IMR-90 (cell line): ENCODE results near the gene MLLT3. TPM values are rescaled to one million over a fixed set of nuclear protein-coding genes. Genes with fewer than 3 reads are reported as not detected.

Source experiments
- ATAC-seq: fragments of 200-7000 bp; cut with Tn5 transposase; 2 replicates; pipeline ENCODE4 v1.9.1; 2020; ENCODE audit warnings: low read depth, mild to moderate bottlenecking, moderate library complexity
- BruUV-seq: library from RNA; stranded (reverse); fragments of 400-500 nt; replicated peaks from 2 replicates; lab custom pipeline; 2021; lab: Mats Ljungman, UMichigan
- CTCF ChIA-PET: fragments of 300-600 bp; formaldehyde crosslinking; extraction: SDS; loops from one replicate; lab custom pipeline; 2021; ENCODE audit warnings: antibody characterized with exemption; lab: Yijun Ruan, JAX
- POLR2A ChIA-PET: fragments of 300-600 bp; sonication (Branson Sonifier 250); formaldehyde crosslinking; loops from one replicate; lab custom pipeline; 2022; ENCODE audit warnings: antibody characterized with exemption; ENCODE audit not compliant: unreplicated experiment; lab: Charles Lee
- DNase-seq: peaks from one replicate; pipeline ENCODE4 v3.0.0; 2013
- H2AFZ ChIP-seq: replicated peaks from 2 replicates; pipeline ENCODE3; 2013; ENCODE audit warnings: low read length, mild to moderate bottlenecking; ENCODE audit not compliant: poor library complexity
- H2AK5ac ChIP-seq: 2 replicates; pipeline ENCODE4 v1.6.1; 2013; ENCODE audit warnings: low read depth, low read length, inconsistent platforms
- H2AK9ac ChIP-seq: replicated peaks from 2 replicates; pipeline ENCODE3; 2013; ENCODE audit warnings: mild to moderate bottlenecking, low read depth, low read length, moderate library complexity; ENCODE audit not compliant: poor library complexity
- H2BK120ac ChIP-seq: 2 replicates; pipeline ENCODE4 v1.6.1; 2013; ENCODE audit warnings: low read depth, low read length, inconsistent platforms
- H2BK15ac ChIP-seq: 3 replicates; pipeline ENCODE4 v1.6.1; 2013; ENCODE audit warnings: low read depth, low read length, inconsistent platforms
- H2BK20ac ChIP-seq: 2 replicates; pipeline ENCODE4 v1.6.1; 2013; ENCODE audit warnings: low read depth, mild to moderate bottlenecking, inconsistent platforms, low read length, moderate library complexity
- H2BK5ac ChIP-seq: 2 replicates; pipeline ENCODE4 v1.6.1; 2013; ENCODE audit warnings: mild to moderate bottlenecking, low read depth, low read length, inconsistent platforms; ENCODE audit not compliant: poor library complexity, severe bottlenecking
- H3K14ac ChIP-seq: replicated peaks from 2 replicates; pipeline ENCODE4 v1.6.1; 2013; ENCODE audit warnings: low read depth, low read length, inconsistent platforms
- H3K18ac ChIP-seq: 2 replicates; pipeline ENCODE4 v1.6.1; 2013; ENCODE audit warnings: low read depth, low read length, control low read depth
- H3K23ac ChIP-seq: 2 replicates; pipeline ENCODE4 v1.6.1; 2013; ENCODE audit warnings: low read depth, low read length, inconsistent platforms
- H3K27ac ChIP-seq: 2 replicates; pipeline ENCODE4 v1.5.1; 2013; ENCODE audit warnings: mild to moderate bottlenecking, control low read depth, low read length; ENCODE audit not compliant: insufficient read depth
- H3K27me3 ChIP-seq: 2 replicates; pipeline ENCODE4 v1.6.1; 2013; ENCODE audit warnings: low read length; ENCODE audit not compliant: control insufficient read depth, insufficient read depth
- H3K36me3 ChIP-seq: 2 replicates; pipeline ENCODE4 v1.6.1; 2013; ENCODE audit warnings: low read length, mixed read lengths; ENCODE audit not compliant: control insufficient read depth, insufficient read depth
- H3K4ac ChIP-seq: 2 replicates; pipeline ENCODE4 v1.6.1; 2013; ENCODE audit warnings: low read depth, low read length, inconsistent platforms
- H3K4me1 ChIP-seq: 2 replicates; pipeline ENCODE4 v1.6.1; 2013; ENCODE audit warnings: low read length, mixed read lengths; ENCODE audit not compliant: control insufficient read depth, insufficient read depth
- H3K4me2 ChIP-seq: 2 replicates; pipeline ENCODE4 v1.6.1; 2013; ENCODE audit warnings: low read depth, mild to moderate bottlenecking, control low read depth, low read length, moderate library complexity
- H3K4me3 ChIP-seq: 2 replicates; pipeline ENCODE4 v1.5.1; 2013; ENCODE audit warnings: low read depth, mild to moderate bottlenecking, control low read depth, low read length, moderate library complexity; ENCODE audit not compliant: insufficient read depth
- H3K56ac ChIP-seq: 2 replicates; pipeline ENCODE4 v1.6.1; 2013; ENCODE audit warnings: low read length, inconsistent platforms; ENCODE audit not compliant: insufficient read depth; ENCODE audit errors: extremely low read depth
- H3K79me1 ChIP-seq, 2 experiments: 2 replicates each; pipeline ENCODE4 v1.6.1; 2013; ENCODE audit warnings: low read length in 2 of 2, inconsistent platforms in 1 of 2, low read depth in 1 of 2
- H3K9ac ChIP-seq: 2 replicates; pipeline ENCODE4 v1.6.1; 2013; ENCODE audit warnings: low read depth, low read length, control low read depth
- H3K9me1 ChIP-seq: 2 replicates; pipeline ENCODE4 v1.6.1; 2013; ENCODE audit warnings: low read length, inconsistent platforms; ENCODE audit not compliant: insufficient read depth
- H3K9me3 ChIP-seq: 2 replicates; pipeline ENCODE4 v1.6.1; 2013; ENCODE audit warnings: low read length; ENCODE audit not compliant: control insufficient read depth, insufficient read depth
- H4K20me1 ChIP-seq: 2 replicates; pipeline ENCODE4 v1.6.1; 2013; ENCODE audit warnings: low read length, inconsistent platforms; ENCODE audit not compliant: insufficient read depth
- H4K5ac ChIP-seq: 2 replicates; pipeline ENCODE4 v1.6.1; 2013; ENCODE audit warnings: mild to moderate bottlenecking, low read depth, low read length, control low read depth
- H4K8ac ChIP-seq, 2 experiments: 2 replicates each; pipeline ENCODE4 v1.6.1; 2013; ENCODE audit warnings: low read depth in 2 of 2, low read length in 2 of 2, control low read depth in 1 of 2, inconsistent platforms in 1 of 2
- H4K91ac ChIP-seq: 2 replicates; pipeline ENCODE4 v1.6.1; 2013; ENCODE audit warnings: low read depth, low read length, inconsistent platforms; ENCODE audit not compliant: insufficient read depth
- BHLHE40 ChIP-seq: fragments of 150-350 bp; IDR thresholded peaks from 2 replicates; pipeline ENCODE4 v1.6.1; 2016; ENCODE audit warnings: mild to moderate bottlenecking, low read depth, low read length
- CHD1 ChIP-seq: IDR thresholded peaks from 2 replicates; pipeline ENCODE4 v1.6.1; 2012; ENCODE audit warnings: low read depth, low read length, improper control_type of control experiment
- MAFK ChIP-seq: IDR thresholded peaks from 2 replicates; pipeline ENCODE4 v1.6.1; 2012; ENCODE audit warnings: low read depth, low read length, improper control_type of control experiment
- MXI1 ChIP-seq: IDR thresholded peaks from 2 replicates; pipeline ENCODE4 v1.6.1; 2012; ENCODE audit warnings: low read depth, mild to moderate bottlenecking, low read length, moderate library complexity, borderline replicate concordance
- POLR2A ChIP-seq: IDR thresholded peaks from 2 replicates; pipeline ENCODE4 v1.6.1; 2012; ENCODE audit warnings: mild to moderate bottlenecking, low read depth, low read length
- RAD21 ChIP-seq: IDR thresholded peaks from 2 replicates; pipeline ENCODE4 v1.6.1; 2012; ENCODE audit warnings: low read length, improper control_type of control experiment
- RCOR1 ChIP-seq: IDR thresholded peaks from 2 replicates; pipeline ENCODE4 v1.6.1; 2012; ENCODE audit warnings: mild to moderate bottlenecking, low read length, improper control_type of control experiment; ENCODE audit not compliant: insufficient replicate concordance
- RFX5 ChIP-seq: IDR thresholded peaks from 2 replicates; pipeline ENCODE4 v1.8.0; 2012; ENCODE audit warnings: low read depth, mild to moderate bottlenecking, low read length, moderate library complexity
- WGBS, 2 experiments: methylation state at CpG; one replicate each; pipeline versions ENCODE4 v1.1.5 to v1.1.7; 2013; ENCODE audit warnings: missing lambda C conversion rate in 2 of 2; ENCODE audit not compliant: insufficient read length in 1 of 2; ENCODE audit errors: extremely low coverage in 2 of 2; 5-methylcytosine and 5-hydroxymethylcytosine counted together
- dilution Hi-C: fragments of 300-500 bp; cut with HindIII; formaldehyde crosslinking; loops from one replicate; pipeline ENCODE4 v1.14.3; 2018; ENCODE audit warnings: low sequenced_read_pairs; ENCODE audit not compliant: unreplicated experiment
- in situ Hi-C: fragments of 300-500 bp; cut with MboI; formaldehyde crosslinking; loops from 3 replicates; pipeline ENCODE4 v1.14.3; 2019; ENCODE audit warnings: low sequenced_read_pairs, inconsistent platforms, mixed read lengths
- intact Hi-C: fragments of 100-400 bp; cut with micrococcal nuclease; formaldehyde crosslinking; loops from 2 replicates; pipeline ENCODE4 v1.10.0; 2022
- polyA plus RNA-seq, 3 experiments: library from polyadenylated mRNA; depleted of rRNA; stranded (reverse); fragments of >200 nt; gene quantifications; 2 replicates each; pipeline ENCODE4 v1.2.3, GENCODE V29; 2012; ENCODE audit warnings: low replicate concordance in 1 of 3
- total RNA-seq: library from RNA; depleted of rRNA; stranded (reverse); fragments of >200 nt; gene quantifications from 2 replicates; pipeline ENCODE4 v1.2.3, GENCODE V29; 2012

Gene MLLT3
- total and polyA plus RNA-seq, 2 of the 4 experiments (the other 2 are of a cell fraction) = 10.4 to 21.1 TPM

DNA sequence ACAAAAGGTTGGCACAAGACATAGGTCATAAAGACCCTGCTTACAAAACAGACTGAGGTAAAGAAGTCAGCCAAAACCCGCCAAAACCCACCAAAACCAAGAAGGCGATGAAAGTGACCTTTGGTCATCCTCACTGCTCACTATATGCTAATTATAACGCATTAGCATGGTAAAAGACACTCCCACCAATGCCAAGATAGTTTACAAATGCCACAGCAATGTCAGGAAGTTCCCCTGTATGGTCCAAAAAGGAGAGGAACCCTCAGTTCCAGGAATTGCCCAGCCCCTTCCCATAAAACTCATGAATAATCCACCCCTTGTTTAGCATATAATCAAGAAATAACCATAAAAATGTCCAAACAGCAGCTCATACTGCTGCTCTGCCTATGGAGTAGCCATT, 27.7 kb downstream of the MLLT3 start:
- no peak overlapping the region for H4K5ac ChIP-seq
- H3K18ac ChIP-seq = no peak overlapping the region
- H2BK120ac ChIP-seq = 0 out of 2 replicates have a peak overlapping the region, but pooled peaks have one; percentile 22
- ATAC-seq (no peak), DNase-seq (no peak)
- CTCF ChIA-PET = no interaction called here
- H3K23ac ChIP-seq = peak overlapping the region; percentile 37; the same call in 1 of the 2 replicates
- no peak for TF ChIP-seq RCOR1
- TF ChIP-seq POLR2A = no peak
- no peak for TF ChIP-seq MAFK
- TF ChIP-seq BHLHE40 = no peak
- TF ChIP-seq CHD1 = no peak
- no peak for TF ChIP-seq RFX5
- no peak for TF ChIP-seq RAD21
- TF ChIP-seq MXI1 = no peak
- 0 out of 2 replicates have a peak, but pooled peaks cover 3% of the 10 kb centered on the region for H3K9me1 ChIP-seq
- peak overlapping the region; percentile 33; the same call in 1 of the 2 replicates for H3K4ac ChIP-seq
- H3K27me3 ChIP-seq = no peaks in the 10 kb centered on the region
- H2BK20ac ChIP-seq = 0 out of 2 replicates have a peak overlapping the region, but pooled peaks have one; percentile 22
- H3K14ac ChIP-seq = peak overlapping the region; percentile 39; the same call in 1 of the 2 replicates
- H3K27ac ChIP-seq = no peak overlapping the region
- peak overlapping the region; percentile 90; the same call in 1 of the 3 replicates for H2BK15ac ChIP-seq
- no peak overlapping the region for H3K4me2 ChIP-seq
- H4K20me1 ChIP-seq = no peaks in the 10 kb centered on the region; the same call in 1 of the 2 replicates
- POLR2A ChIA-PET = no interaction called here
- no peak overlapping the region for H2AK9ac ChIP-seq
- peaks cover 3% of the 10 kb centered on the region; the same call in 1 of the 2 replicates for H3K4me1 ChIP-seq
- dilution Hi-C loops = no loop called here
- H3K36me3 ChIP-seq = no peaks in the 10 kb centered on the region
- H3K56ac ChIP-seq = no peak overlapping the region
- 0 out of 4 replicates have a peak overlapping the region, but pooled peaks of 1 of the 2 experiments have one; percentile 5 for H4K8ac ChIP-seq
- BruUV-seq = no TSS peak
- H3K9ac ChIP-seq = no peak overlapping the region
- no peak overlapping the region for H4K91ac ChIP-seq
- H2AK5ac ChIP-seq = peak overlapping the region; percentile 44; the same call in 1 of the 2 replicates
- in situ Hi-C loops = no loop called here
- no peaks in the 10 kb centered on the region for H3K9me3 ChIP-seq
- H3K79me1 ChIP-seq = peaks cover 26 to 37% of the 10 kb centered on the region in 2 experiments
- H2BK5ac ChIP-seq = no peak overlapping the region
- no CpG with 5 or more reads among the region's 3 CpGs for WGBS, 2 experiments
- intact Hi-C loops = loop anchor here (5.0 kb wide), 1 partner anchor 32 kb away; no protein-coding TSS in a partner anchor
- H2AFZ ChIP-seq = no peak overlapping the region
- H3K4me3 ChIP-seq = no peak overlapping the region
